ENCODE data around the gene RUBCNL. TPM values are rescaled to one million over a fixed set of nuclear protein-coding genes. Genes with fewer than 3 reads are reported as not detected.

RUBCNL gene
- polyA plus RNA-seq, 1 experiment, result 0.36 TPM

DNA sequence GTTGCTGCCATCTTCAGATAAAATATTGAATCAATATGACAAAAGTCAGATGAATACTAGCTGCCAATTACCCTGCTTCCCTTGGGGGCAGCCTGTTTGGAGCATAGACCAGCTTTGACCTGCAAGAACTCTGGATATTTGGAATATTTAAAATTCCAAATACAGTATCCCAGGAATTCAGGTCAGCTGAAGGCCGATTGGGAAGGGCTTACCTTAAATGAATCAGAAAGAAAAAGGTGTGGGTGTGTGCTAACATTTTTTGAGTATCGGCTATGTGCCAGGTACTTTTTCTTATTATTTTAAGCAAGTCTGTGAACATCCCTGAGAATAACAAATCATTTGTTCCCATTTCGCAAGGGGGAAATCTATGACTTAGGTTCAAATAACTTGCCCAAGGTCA lies 1.8 kb upstream of the RUBCNL start:
- TF ChIP-seq CTCF (IDR thresholded peaks at IDR 0.05; ENCODE audit: insufficient read depth, low read depth, low read length), result no peak
- ChIA-PET POLR2A (no interaction called here), CTCF (no interaction called here)
- Histone ChIP-seq H3K4me3 (ENCODE audit: low read depth, low read length) (no peak overlapping the region), H3K36me3 (ENCODE audit: control insufficient read depth, insufficient read depth, low read length) (no peaks in the 10 kb centered on the region), H3K27me3 (ENCODE audit: control insufficient read depth, insufficient read depth, low read length) (peaks cover 23% of the 10 kb centered on the region)
- no peak for DNase-seq (ENCODE audit: low read depth)

DNA sequence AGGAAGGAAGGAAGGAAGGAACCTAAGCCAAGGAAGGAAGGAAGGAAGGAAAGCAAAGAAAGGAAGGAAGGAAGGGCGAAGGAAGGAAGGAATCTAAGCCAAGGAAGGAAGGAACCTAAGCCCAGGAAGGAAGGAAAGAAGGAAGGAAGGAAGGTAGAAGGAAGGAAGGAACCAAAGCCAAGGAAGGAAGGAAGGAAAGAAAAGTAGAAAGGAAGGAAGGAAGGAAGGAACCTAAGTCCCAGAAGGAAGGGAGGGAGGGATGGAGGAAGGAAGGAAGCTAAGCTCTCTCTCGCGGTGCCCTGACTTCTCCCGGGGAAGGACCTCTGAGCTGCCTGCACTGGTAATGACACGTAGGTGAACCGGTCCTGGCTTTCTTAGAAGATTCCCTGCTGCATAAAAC lies 1.3 kb upstream of the RUBCNL start:
- POLR2A ChIA-PET, result no interaction called here

DNA sequence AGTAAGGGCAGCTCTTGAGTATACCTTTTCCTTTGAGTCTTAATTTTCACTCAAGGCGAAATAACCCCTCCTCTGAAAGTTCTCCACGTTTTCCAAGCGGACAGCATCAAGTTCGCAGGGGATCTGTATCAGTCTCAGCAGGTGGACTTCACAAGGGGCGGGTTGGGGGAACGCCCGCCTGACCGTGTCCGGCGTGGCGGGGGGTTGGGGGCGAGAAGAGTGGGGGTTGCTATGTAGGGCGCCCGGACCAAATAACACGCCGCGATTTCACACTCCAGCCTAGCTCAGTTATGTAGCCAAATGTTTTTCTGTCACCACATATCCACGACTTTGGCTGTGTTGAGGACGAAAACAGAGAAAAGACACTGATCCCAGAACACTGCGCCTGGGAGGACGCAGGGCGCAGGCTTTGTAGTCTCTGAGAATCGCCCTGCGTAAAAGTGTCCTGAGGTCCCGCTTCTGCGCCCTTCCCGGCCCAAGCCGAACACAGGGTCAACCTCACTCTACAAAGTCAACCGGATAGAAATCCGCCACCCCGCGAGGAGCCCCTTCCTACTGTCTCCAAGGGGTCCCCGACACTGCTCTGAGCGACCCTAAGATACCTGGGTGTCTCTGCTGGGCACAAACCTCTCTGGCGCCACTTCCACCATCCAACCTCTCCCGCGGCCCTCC lies 524 bp downstream of the RUBCNL start:
- TF ChIP-seq CTCF (IDR thresholded peaks at IDR 0.05; ENCODE audit: insufficient read depth, low read depth, low read length), result no peak
- H3K27me3 ChIP-seq (ENCODE audit: control insufficient read depth, insufficient read depth, low read length), result peaks cover 25% of the 10 kb centered on the region
- POLR2A ChIA-PET, result no interaction called here
- H3K36me3 ChIP-seq (ENCODE audit: control insufficient read depth, insufficient read depth, low read length), result no peaks in the 10 kb centered on the region
- CTCF ChIA-PET, result interaction anchor here (1.0 kb wide), 1 partner anchor 97 kb away, joined by 3 read pairs; no protein-coding TSS in a partner anchor
- DNase-seq (ENCODE audit: low read depth), result no peak
- peak overlapping the region; percentile 37 for H3K4me3 ChIP-seq (ENCODE audit: low read depth, low read length)

More for the DNA sequence above, 1.3 kb upstream of the RUBCNL start:
- no peak overlapping the region for H3K4me3 ChIP-seq (ENCODE audit: low read depth, low read length)
- no peaks in the 10 kb centered on the region for H3K36me3 ChIP-seq (ENCODE audit: control insufficient read depth, insufficient read depth, low read length)
- DNase-seq (ENCODE audit: low read depth), result no peak
- H3K27me3 ChIP-seq (ENCODE audit: control insufficient read depth, insufficient read depth, low read length), result peaks cover 23% of the 10 kb centered on the region
- no peak for TF ChIP-seq CTCF (IDR thresholded peaks at IDR 0.05; ENCODE audit: insufficient read depth, low read depth, low read length)
- CTCF ChIA-PET, result no interaction called here

GRCh38 chr13:46385946-46386345 lies 1.1 kb downstream of the RUBCNL start:
- TF ChIP-seq CTCF (IDR thresholded peaks at IDR 0.05; ENCODE audit: insufficient read depth, low read depth, low read length), result no peak
- ChIA-PET CTCF (no interaction called here), POLR2A (no interaction called here)
- Histone ChIP-seq H3K4me3 (ENCODE audit: low read depth, low read length) (no peak overlapping the region), H3K36me3 (ENCODE audit: control insufficient read depth, insufficient read depth, low read length) (no peaks in the 10 kb centered on the region), H3K27me3 (ENCODE audit: control insufficient read depth, insufficient read depth, low read length) (peaks cover 25% of the 10 kb centered on the region)
- DNase-seq (ENCODE audit: low read depth), result no peak

DNA sequence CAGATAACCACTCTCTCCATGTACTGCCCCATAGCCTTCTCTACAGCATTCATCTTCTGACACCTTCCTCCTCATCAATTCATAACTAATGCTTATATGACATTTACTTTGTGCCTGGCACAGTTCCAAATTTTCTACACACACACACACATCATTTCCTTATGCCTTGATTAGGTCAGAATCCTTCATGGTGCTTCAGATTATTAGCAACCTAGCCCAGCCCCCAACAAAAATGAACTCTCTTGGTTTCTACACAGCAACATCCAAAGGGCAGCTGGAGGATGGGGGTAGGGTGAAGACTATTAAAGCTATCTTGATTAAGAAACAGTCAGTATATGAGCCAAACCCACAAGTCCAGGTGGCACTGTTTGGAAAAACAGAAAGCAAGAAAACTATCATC lies 3.7 kb downstream of the RUBCNL start:
- Histone ChIP-seq H3K4me3 (ENCODE audit: low read depth, low read length) (no peak overlapping the region), H3K36me3 (ENCODE audit: control insufficient read depth, insufficient read depth, low read length) (no peaks in the 10 kb centered on the region), H3K27me3 (ENCODE audit: control insufficient read depth, insufficient read depth, low read length) (peaks cover 21% of the 10 kb centered on the region)
- no peak for DNase-seq (ENCODE audit: low read depth)
- CTCF ChIA-PET, result no interaction called here
- POLR2A ChIA-PET, result no interaction called here
- TF ChIP-seq CTCF (IDR thresholded peaks at IDR 0.05; ENCODE audit: insufficient read depth, low read depth, low read length), result no peak

Data from BJ (cell line).